ENCODE measurements around the gene CPNE1.

Gene CPNE1

GRCh38 chr20:35638751-35639150, 25.9 kb downstream of the CPNE1 start:
- Histone ChIP-seq H3K4me3 (replicated peaks; ENCODE audit: insufficient read depth, low read length) (no peak overlapping the region), H3K27ac (replicated peaks) (no peak overlapping the region)
- DNase-seq (ENCODE audit: low read depth in 1 of 2, low spot score in 1 of 2): no peak

GRCh38 chr20:35637276-35637675, 27.4 kb downstream of the CPNE1 start:
- Histone ChIP-seq H3K27me3 (ENCODE audit: insufficient read depth, poor library complexity, severe bottlenecking) (no peaks in the 10 kb centered on the region), H3K4me3 (replicated peaks; ENCODE audit: insufficient read depth, low read length) (no peak overlapping the region), H3K27ac (replicated peaks) (no peak overlapping the region)
- TF ChIP-seq POLR2AphosphoS5 (IDR thresholded peaks at IDR 0.05; ENCODE audit: low read depth) (no peak), REST (IDR thresholded peaks at IDR 0.05; ENCODE audit: insufficient replicate concordance, low read depth) (no peak), SPI1 (IDR thresholded peaks at IDR 0.05; ENCODE audit: borderline replicate concordance, low read depth) (no peak), GABPA (IDR thresholded peaks at IDR 0.05; ENCODE audit: low read depth) (no peak)
- TF ChIP-seq, protein P1, sequence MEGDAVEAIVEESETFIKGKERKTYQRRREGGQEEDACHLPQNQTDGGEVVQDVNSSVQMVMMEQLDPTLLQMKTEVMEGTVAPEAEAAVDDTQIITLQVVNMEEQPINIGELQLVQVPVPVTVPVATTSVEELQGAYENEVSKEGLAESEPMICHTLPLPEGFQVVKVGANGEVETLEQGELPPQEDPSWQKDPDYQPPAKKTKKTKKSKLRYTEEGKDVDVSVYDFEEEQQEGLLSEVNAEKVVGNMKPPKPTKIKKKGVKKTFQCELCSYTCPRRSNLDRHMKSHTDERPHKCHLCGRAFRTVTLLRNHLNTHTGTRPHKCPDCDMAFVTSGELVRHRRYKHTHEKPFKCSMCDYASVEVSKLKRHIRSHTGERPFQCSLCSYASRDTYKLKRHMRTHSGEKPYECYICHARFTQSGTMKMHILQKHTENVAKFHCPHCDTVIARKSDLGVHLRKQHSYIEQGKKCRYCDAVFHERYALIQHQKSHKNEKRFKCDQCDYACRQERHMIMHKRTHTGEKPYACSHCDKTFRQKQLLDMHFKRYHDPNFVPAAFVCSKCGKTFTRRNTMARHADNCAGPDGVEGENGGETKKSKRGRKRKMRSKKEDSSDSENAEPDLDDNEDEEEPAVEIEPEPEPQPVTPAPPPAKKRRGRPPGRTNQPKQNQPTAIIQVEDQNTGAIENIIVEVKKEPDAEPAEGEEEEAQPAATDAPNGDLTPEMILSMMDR (IDR thresholded peaks at IDR 0.05; ENCODE audit: insufficient read depth, low read length): no peak
- no peak for DNase-seq (ENCODE audit: low read depth in 1 of 2, low spot score in 1 of 2)

More at GRCh38 chr20:35638751-35639150, 25.9 kb downstream of the CPNE1 start:
- no peak for TF ChIP-seq POLR2AphosphoS5 (IDR thresholded peaks at IDR 0.05; ENCODE audit: low read depth)
- no peak for TF ChIP-seq REST (IDR thresholded peaks at IDR 0.05; ENCODE audit: insufficient replicate concordance, low read depth)
- TF ChIP-seq SPI1 (IDR thresholded peaks at IDR 0.05; ENCODE audit: borderline replicate concordance, low read depth): no peak
- TF ChIP-seq, protein P1 (IDR thresholded peaks at IDR 0.05; ENCODE audit: insufficient read depth, low read length): no peak
- TF ChIP-seq GABPA (IDR thresholded peaks at IDR 0.05; ENCODE audit: low read depth): no peak
- no peaks in the 10 kb centered on the region for H3K27me3 ChIP-seq (ENCODE audit: insufficient read depth, poor library complexity, severe bottlenecking)

DNA sequence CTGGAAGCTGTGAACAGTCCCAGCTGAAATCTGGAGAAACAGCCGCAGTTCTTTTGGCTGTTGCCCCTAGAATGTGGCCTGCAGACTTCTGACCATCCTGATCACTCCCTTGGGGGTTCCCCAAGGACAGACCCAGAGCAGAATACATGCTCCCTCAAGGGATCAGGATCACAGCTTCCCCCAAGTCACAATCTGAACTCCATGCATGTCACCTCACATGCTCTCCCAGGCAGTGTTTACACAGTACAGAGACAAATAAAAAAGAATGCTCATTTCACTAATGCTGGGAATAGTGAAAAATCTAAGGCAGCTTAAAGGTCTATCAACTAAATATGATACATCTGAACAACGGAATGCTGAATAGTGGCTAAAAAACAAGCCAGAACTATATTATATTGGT, 28.6 kb downstream of the CPNE1 start:
- Histone ChIP-seq H3K27ac (replicated peaks) (no peak overlapping the region), H3K27me3 (ENCODE audit: insufficient read depth, poor library complexity, severe bottlenecking) (no peaks in the 10 kb centered on the region), H3K4me3 (replicated peaks; ENCODE audit: insufficient read depth, low read length) (no peak overlapping the region)
- TF ChIP-seq SPI1 (IDR thresholded peaks at IDR 0.05; ENCODE audit: borderline replicate concordance, low read depth) (no peak), REST (IDR thresholded peaks at IDR 0.05; ENCODE audit: insufficient replicate concordance, low read depth) (no peak), POLR2AphosphoS5 (IDR thresholded peaks at IDR 0.05; ENCODE audit: low read depth) (no peak), GABPA (IDR thresholded peaks at IDR 0.05; ENCODE audit: low read depth) (no peak)
- TF ChIP-seq, protein P1 (IDR thresholded peaks at IDR 0.05; ENCODE audit: insufficient read depth, low read length): no peak
- DNase-seq (ENCODE audit: low read depth in 1 of 2, low spot score in 1 of 2): no peak

Data from HL-60 (cell line).